K562 (cell line): ENCODE measurements around the gene RIPOR1. TPM values are rescaled to one million over a fixed set of nuclear protein-coding genes. Genes with fewer than 3 reads are reported as not detected.
A peak's percentile ranks its signal among the peaks of the same experiment; 100 is the strongest.

ENCODE experiments used
- CEBPB ChIP-seq: fragments of 450-650 bp; IDR thresholded peaks from 2 replicates; pipeline ENCODE4 v1.6.1; 2016; ENCODE audit warnings: missing genetic modification characterization, missing compliant biosample characterization
- EWSR1 ChIP-seq: fragments of 450-650 bp; IDR thresholded peaks from 2 replicates; pipeline ENCODE4 v1.6.1; 2018; ENCODE audit warnings: borderline replicate concordance, mild to moderate bottlenecking, low read depth, moderate library complexity; ENCODE audit not compliant: partially characterized antibody
- HNRNPUL1 ChIP-seq: fragments of 200-400 bp; formaldehyde crosslinking; IDR thresholded peaks from 2 replicates; pipeline ENCODE4 v1.6.1; 2017; ENCODE audit warnings: low read length
- NCOA6 ChIP-seq: fragments of 450-650 bp; IDR thresholded peaks from 2 replicates; pipeline ENCODE4 v1.6.1; 2017; ENCODE audit warnings: mild to moderate bottlenecking
- PRDM10 ChIP-seq: fragments of 450-650 bp; IDR thresholded peaks from 2 replicates; pipeline ENCODE4 v1.6.1; 2018; ENCODE audit not compliant: partially characterized antibody
- RAD21 ChIP-seq, 2 experiments: fragments of 250-450 bp in 1 of 2; fragments of 450-650 bp in 1 of 2; sonication (Bioruptor Pico) in 1 of 2; formaldehyde crosslinking in 1 of 2; IDR thresholded peaks in 1 of 2; conservative IDR thresholded peaks in 1 of 2; 2 replicates each; pipeline versions ENCODE4 v1.4.0 to v1.8.0; 2020 to 2022; ENCODE audit warnings: mild to moderate bottlenecking in 2 of 2, moderate library complexity in 1 of 2
- RUNX1 ChIP-seq: sonication (generic); IDR thresholded peaks from 2 replicates; pipeline ENCODE4 v1.6.1; 2016; ENCODE audit warnings: antibody characterized with exemption, low read depth
- TAF1 ChIP-seq: IDR thresholded peaks from 2 replicates; pipeline ENCODE4 v1.6.1; 2011; ENCODE audit warnings: mild to moderate bottlenecking, low read length, moderate library complexity; ENCODE audit not compliant: insufficient read depth, control insufficient read depth, severe bottlenecking; ENCODE audit errors: extremely low read depth
- TAF15 ChIP-seq: fragments of 200-400 bp; formaldehyde crosslinking; IDR thresholded peaks from 2 replicates; pipeline ENCODE4 v1.6.1; 2017; ENCODE audit warnings: mild to moderate bottlenecking, low read depth, low read length, moderate library complexity
- TOE1 ChIP-seq, 2 experiments: fragments of 450-650 bp in 1 of 2; sonication (generic) in 1 of 2; formaldehyde crosslinking in 1 of 2; IDR thresholded peaks; 2 replicates each; pipeline versions ENCODE4 v1.7.1 to v1.8.0; 2016 to 2022; ENCODE audit warnings: borderline replicate concordance in 2 of 2, mild to moderate bottlenecking in 2 of 2, antibody characterized with exemption in 1 of 2, inconsistent platforms in 1 of 2, low read depth in 1 of 2, missing genetic modification reagents in 1 of 2, moderate library complexity in 1 of 2
- TSC22D4 ChIP-seq: fragments of 450-650 bp; IDR thresholded peaks from 2 replicates; pipeline ENCODE4 v1.6.1; 2016; ENCODE audit warnings: missing genetic modification characterization, missing biosample characterization, control low read depth
- U2AF1 ChIP-seq: fragments of 200-400 bp; formaldehyde crosslinking; optimal IDR thresholded peaks from 2 replicates; pipeline ENCODE3; 2017; ENCODE audit warnings: mild to moderate bottlenecking, low read depth, low read length, moderate library complexity
- XRCC5 ChIP-seq: fragments of 200-400 bp; formaldehyde crosslinking; IDR thresholded peaks from 2 replicates; pipeline ENCODE4 v1.6.1; 2017; ENCODE audit warnings: low read depth, mild to moderate bottlenecking, low read length
- ZFPM2 ChIP-seq: fragments of 250-450 bp; sonication (Bioruptor Pico); IDR thresholded peaks from 2 replicates; pipeline ENCODE4 v1.5.1; 2022; ENCODE audit warnings: mild to moderate bottlenecking
- ZKSCAN8 ChIP-seq: fragments of 200-800 bp; sonication (Bioruptor generic); IDR thresholded peaks from 2 replicates; pipeline ENCODE4 v1.6.1; 2016; ENCODE audit warnings: missing genetic modification characterization, missing compliant biosample characterization
- ZNF124 ChIP-seq: sonication (generic); formaldehyde crosslinking; IDR thresholded peaks from 2 replicates; pipeline ENCODE4 v1.8.1; 2022; ENCODE audit warnings: missing genetic modification reagents
- ZNF175 ChIP-seq: fragments of 200-800 bp; sonication (Bioruptor generic); IDR thresholded peaks from 2 replicates; pipeline ENCODE4 v1.6.1; 2016; ENCODE audit warnings: low read depth, mild to moderate bottlenecking, missing genetic modification characterization, missing compliant biosample characterization
- ZNF431 ChIP-seq: sonication (generic); formaldehyde crosslinking; IDR thresholded peaks from 2 replicates; pipeline ENCODE4 v1.8.0; 2022; ENCODE audit warnings: mild to moderate bottlenecking, missing genetic modification reagents
- ZNF740 ChIP-seq, 3 experiments: fragments of 200-800 bp in 1 of 3; sonication (Bioruptor generic) in 1 of 3; sonication (generic) in 1 of 3; formaldehyde crosslinking in 1 of 3; IDR thresholded peaks; 2 replicates each; pipeline versions ENCODE4 v1.6.1 to v1.8.0; 2016 to 2022; ENCODE audit warnings: mild to moderate bottlenecking in 2 of 3, missing compliant biosample characterization in 2 of 3, missing genetic modification characterization in 2 of 3, missing genetic modification reagents in 1 of 3
- polyA plus RNA-seq, 8 experiments: library from polyadenylated mRNA; depleted of rRNA in 4 of 8; stranded (reverse) in 5 of 8; unstranded in 3 of 8; fragments of >200 nt; fragmentation: Nextera tagmentation in 2 of 8; fragmentation: Illumina TruSeq in 1 of 8; extraction: Ambion mirVana in 2 of 8; extraction: Trizol in 1 of 8; gene quantifications; 2 replicates each; pipeline versions ENCODE4 v1.2.1 to v1.2.3, GENCODE V29; 2011 to 2014; ENCODE audit warnings: inconsistent platforms in 1 of 8, missing spikeins in 1 of 8
- total RNA-seq, 7 experiments: library from RNA; depleted of rRNA in 6 of 7; stranded (reverse); fragments of >200 nt in 6 of 7; fragmentation: Illumina TruSeq in 2 of 7; extraction: Trizol in 2 of 7; gene quantifications; 2 replicates each; pipeline versions ENCODE4 v1.2.1 to v1.2.3, GENCODE V29; 2011 to 2021; ENCODE audit warnings: low replicate concordance in 1 of 7

Gene RIPOR1
- total and polyA plus RNA-seq, 9 of the 15 experiments (the other 6 are each of a cell fraction or from before 2014, with no cell fraction given), result 0.36 to 31.1 (median 3.0) TPM

- TF ChIP-seq EWSR1 (no peak), CEBPB (no peak), ZNF124 (CRISPR knock-in tag) (no peak), RAD21 (CRISPR knock-in tag; conservative IDR thresholded peaks at IDR 0.05 in 1 of 2, IDR thresholded peaks at IDR 0.05 in 1 of 2) (peak; percentile 70 to 79), PRDM10 (peak; percentile 24), TAF1 (peak; percentile 69), ZNF431 (CRISPR knock-in tag) (no peak), NCOA6 (no peak; the same call in 1 of the 2 replicates), TSC22D4 (tag) (no peak), ZNF740 (CRISPR knock-in tag; IDR thresholded peaks at IDR 0.05) (no peak), ZNF740 (tag; IDR thresholded peaks at IDR 0.05) (no peak), XRCC5 (peak; percentile 60), ZFPM2 (CRISPR knock-in tag) (no peak), TAF15 (no peak), TOE1 (IDR thresholded peaks at IDR 0.05; ENCODE audit: borderline replicate concordance) (peak; percentile 99), TOE1 (CRISPR knock-in tag; IDR thresholded peaks at IDR 0.05; ENCODE audit: borderline replicate concordance, low read depth) (no peak), ZNF175 (CRISPR knock-in tag) (no peak), RUNX1 (0 out of 2 replicates have a peak, but pooled peaks have one; percentile 27), HNRNPUL1 (no peak), U2AF1 (no peak), ZKSCAN8 (no peak)
Observed at GRCh38 chr16:67480833-67481560, 47.6 kb upstream of the RIPOR1 start, which contains the start of gene ATP6V0D1 (continued).
